B cell (primary cell): ENCODE data around the gene TMEM131L.

Experiments used
- CTCF ChIP-seq: fragments of 200-600 bp; IDR thresholded peaks from one replicate; pipeline ENCODE4 v1.8.0; 2022; ENCODE audit warnings: antibody characterized with exemption, mild to moderate bottlenecking
- EZH2 ChIP-seq: IDR thresholded peaks from 2 replicates; pipeline ENCODE4 v1.6.1; 2012; ENCODE audit warnings: borderline replicate concordance, low read depth, mild to moderate bottlenecking, moderate library complexity, low read length; ENCODE audit not compliant: insufficient read depth, poor library complexity, severe bottlenecking

GRCh38 chr4:153512162-153512852 is 46.1 kb downstream of the TMEM131L start:
- TF ChIP-seq CTCF (no peak), EZH2 (no peak)
